GM12801 (cell line): Measurements from ENCODE around the gene STK39.

Experiments
- TF ChIP-seq, protein P1 (sequence below): IDR thresholded peaks from one replicate; pipeline ENCODE4 v1.5.1; 2011; ENCODE audit warnings: control low read depth; ENCODE audit not compliant: insufficient read length; ENCODE audit errors: extremely low read depth

The STK39 gene

DNA sequence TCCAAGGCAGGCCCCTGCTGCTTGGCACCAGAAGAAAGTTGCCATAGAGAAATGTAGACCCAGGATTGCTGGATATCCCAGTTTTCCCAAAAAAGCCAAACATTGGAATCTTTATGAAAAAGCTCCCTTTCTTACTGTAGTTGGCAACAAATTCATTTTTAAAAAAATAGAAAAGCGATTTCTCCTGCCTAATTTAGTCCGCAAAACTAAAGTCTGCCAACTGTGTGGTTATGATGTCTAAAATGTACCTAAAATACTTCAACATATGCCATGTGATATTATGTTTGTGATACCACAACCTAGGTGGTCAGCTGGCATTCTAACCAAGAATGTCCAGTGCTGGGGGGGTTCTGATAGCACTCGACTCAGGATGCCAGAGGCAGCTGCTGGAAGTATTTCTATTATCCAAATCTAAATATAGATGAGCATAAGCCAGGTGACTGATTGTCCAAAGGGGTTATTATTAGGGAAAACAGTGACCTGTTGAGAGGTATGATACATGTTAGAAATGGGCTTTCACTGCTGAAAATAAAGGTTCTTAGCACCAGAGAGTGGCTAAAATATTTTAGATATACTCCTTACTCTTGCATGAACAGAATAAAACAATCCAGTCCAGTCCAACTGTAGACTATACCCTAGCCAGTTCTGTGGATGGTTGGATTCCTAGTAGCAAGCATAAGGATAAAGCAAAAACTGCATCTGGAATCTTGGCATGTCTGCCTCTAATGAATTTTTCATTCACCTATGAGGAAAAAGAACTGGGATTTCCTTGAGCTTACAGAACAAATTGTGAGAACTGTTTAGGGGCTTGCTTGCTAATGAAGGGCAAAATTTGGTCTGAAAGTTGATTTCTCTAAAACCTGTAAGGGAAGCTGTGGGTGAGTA lies 101.7 kb downstream of the STK39 start:
- TF ChIP-seq, protein P1, sequence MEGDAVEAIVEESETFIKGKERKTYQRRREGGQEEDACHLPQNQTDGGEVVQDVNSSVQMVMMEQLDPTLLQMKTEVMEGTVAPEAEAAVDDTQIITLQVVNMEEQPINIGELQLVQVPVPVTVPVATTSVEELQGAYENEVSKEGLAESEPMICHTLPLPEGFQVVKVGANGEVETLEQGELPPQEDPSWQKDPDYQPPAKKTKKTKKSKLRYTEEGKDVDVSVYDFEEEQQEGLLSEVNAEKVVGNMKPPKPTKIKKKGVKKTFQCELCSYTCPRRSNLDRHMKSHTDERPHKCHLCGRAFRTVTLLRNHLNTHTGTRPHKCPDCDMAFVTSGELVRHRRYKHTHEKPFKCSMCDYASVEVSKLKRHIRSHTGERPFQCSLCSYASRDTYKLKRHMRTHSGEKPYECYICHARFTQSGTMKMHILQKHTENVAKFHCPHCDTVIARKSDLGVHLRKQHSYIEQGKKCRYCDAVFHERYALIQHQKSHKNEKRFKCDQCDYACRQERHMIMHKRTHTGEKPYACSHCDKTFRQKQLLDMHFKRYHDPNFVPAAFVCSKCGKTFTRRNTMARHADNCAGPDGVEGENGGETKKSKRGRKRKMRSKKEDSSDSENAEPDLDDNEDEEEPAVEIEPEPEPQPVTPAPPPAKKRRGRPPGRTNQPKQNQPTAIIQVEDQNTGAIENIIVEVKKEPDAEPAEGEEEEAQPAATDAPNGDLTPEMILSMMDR: no peak

DNA sequence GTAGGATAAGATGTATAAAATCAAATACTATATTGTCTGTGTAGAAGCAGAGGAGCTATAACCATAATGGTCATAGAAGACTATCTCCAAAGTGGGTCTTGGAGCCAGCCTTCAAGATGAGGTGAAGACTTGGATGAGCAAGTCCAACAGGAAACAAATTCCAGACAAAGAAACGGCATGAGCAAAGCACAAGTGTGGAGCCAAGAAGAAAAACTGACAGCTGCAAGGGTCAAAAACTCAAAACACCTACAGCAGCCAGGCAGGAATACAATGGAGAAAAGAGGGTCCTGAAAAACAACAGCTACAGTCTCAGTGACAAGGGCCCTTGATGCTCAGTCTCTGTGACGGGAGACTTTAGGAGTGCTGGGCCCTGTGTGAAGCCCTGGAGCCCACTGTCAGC lies 102.4 kb downstream of the STK39 start:
- TF ChIP-seq, protein P1: no peak

DNA sequence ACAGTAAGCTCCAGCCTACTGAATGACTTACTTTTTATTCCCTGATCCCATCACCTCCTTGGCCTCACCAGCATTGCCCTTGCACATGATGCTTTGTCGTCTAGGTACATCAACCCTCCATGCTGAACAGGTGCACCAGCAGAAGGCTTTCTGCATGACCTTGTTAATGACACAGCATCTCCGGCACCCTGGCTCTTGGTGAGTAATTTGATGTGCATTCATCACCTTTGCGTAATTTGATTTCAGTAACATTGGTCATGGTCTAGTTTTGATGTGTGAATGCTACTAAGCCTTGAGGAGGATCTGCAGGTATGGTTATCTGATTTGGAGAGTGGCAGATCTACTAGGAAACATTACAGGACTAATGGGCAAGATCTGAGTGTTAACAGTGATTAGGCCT lies 103.6 kb downstream of the STK39 start:
- TF ChIP-seq, protein P1: no peak

DNA sequence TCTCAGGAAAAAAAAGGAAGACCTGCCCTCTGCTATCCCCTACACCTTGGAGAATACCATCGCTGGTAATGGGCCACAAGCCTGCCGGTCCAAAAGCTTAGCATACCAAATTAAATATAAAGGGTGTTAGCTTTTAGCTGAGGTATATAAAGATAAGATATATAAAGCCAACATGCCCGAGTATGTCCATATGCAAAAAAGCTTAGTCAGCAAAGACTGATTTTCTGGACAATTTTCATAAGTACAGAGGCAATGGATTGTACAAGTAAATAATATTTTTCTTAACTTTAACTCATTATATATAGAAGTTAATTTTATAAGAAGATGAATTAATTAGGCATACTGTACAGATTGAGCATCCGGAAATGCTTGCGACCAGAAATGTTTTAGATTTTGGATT lies 106.5 kb downstream of the STK39 start:
- TF ChIP-seq, protein P1: no peak

DNA sequence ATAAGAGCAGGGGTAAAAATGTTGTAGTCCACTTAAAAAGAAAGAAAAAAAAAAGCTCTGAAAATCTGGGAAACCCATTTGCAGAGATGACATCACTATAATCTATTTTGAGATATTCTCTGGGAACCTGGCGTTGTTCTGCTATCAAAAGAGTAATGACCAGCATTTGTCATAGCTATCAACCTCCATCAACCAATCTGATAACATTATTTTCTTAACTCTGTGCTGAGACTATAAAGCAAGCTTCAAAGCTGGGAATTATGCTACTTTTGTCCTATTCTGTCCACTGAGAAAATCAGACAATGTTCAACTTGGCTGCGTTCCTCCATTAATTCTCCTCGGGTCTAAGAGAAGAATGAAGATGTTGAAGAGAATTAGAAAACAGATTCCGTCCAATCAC lies 107.5 kb downstream of the STK39 start:
- TF ChIP-seq, protein P1: no peak

DNA sequence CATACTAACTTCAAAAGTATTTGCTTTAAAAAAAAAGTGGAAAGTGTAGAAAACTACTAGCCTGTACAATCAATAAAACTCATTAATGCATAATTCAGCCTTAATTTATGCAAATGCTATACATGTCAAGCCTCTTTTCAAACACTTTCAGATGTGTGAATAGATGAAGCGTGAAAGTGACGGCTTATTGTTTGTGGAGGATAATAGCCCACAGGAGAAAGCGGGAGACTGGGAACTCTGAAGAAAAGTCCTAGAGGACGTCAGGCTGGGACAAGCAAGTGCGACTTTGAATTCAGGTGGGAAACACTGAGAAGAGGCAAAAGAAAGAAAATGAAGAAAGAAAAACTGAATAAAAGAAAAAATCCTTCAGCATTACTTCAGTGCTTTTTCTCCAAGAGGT lies 108.5 kb downstream of the STK39 start:
- TF ChIP-seq, protein P1: no peak

DNA sequence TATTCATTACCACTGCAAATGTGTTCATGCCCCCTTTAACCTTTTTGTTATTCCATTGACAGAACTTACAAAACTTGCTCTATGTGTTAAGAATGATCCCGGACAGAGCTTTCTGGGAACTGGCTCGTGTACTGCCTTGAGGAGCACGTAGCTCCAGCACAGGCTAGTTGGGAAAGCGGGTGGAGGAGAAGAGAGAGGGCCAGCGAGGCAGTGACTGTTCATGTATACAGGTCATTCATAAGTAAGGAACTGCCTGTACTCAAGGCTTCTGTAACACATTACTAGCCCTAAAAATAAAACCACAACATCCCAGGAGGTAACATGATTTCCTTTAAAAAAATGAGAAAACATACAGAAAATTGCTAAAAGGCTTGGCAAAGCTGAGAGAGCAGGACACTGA lies 109.0 kb downstream of the STK39 start:
- TF ChIP-seq, protein P1: no peak
